Fibroblast of mammary gland (primary cell): ENCODE data around the gene STMP1.

ENCODE experiments used
- DNase-seq: peaks from one replicate; pipeline ENCODE4 v3.0.0-alpha.2; 2010; ENCODE audit warnings: low read depth
- H3K4me3 ChIP-seq: 2 replicates; pipeline ENCODE4 v1.5.1; 2011; ENCODE audit warnings: low read depth, mild to moderate bottlenecking, low read length, moderate library complexity; ENCODE audit not compliant: control insufficient read depth
- CTCF ChIP-seq: conservative IDR thresholded peaks from 2 replicates; pipeline ENCODE4 v1.5.1; 2011; ENCODE audit warnings: low read depth, low read length, inconsistent platforms; ENCODE audit not compliant: control insufficient read depth, insufficient read depth

The STMP1 gene

GRCh38 chr7:135650831-135651573, 11.3 kb upstream of the STMP1 start:
- DNase-seq, result peak; percentile 71

GRCh38 chr7:135653340-135654080, 8.8 kb upstream of the STMP1 start:
- DNase-seq, result no peak
- no peak overlapping the region for H3K4me3 ChIP-seq
- no peak for TF ChIP-seq CTCF

More at GRCh38 chr7:135650831-135651573, 11.3 kb upstream of the STMP1 start:
- TF ChIP-seq CTCF, result no peak
- no peak overlapping the region for H3K4me3 ChIP-seq

- TF ChIP-seq CTCF, result no peak
- no peak for DNase-seq
- no peak overlapping the region for H3K4me3 ChIP-seq
These were observed 3.8 kb upstream of the STMP1 start for GRCh38 chr7:135658564-135658963.

GRCh38 chr7:135659159-135659846, 3.0 kb upstream of the STMP1 start:
- no peak for TF ChIP-seq CTCF
- no peak for DNase-seq
- H3K4me3 ChIP-seq, result no peak overlapping the region

GRCh38 chr7:135661311-135662122, 797 bp upstream of the STMP1 start:
- no peak for DNase-seq
- no peak for TF ChIP-seq CTCF
- H3K4me3 ChIP-seq, result peak overlapping the region; percentile 80

GRCh38 chr7:135662123-135662372, 266 bp upstream of the STMP1 start:
- DNase-seq, result no peak
- peak overlapping the region; percentile 80 for H3K4me3 ChIP-seq
- no peak for TF ChIP-seq CTCF
